K562 (cell line): ENCODE measurements around the gene RARG. TPM values are rescaled to one million over a fixed set of nuclear protein-coding genes. Genes with fewer than 3 reads are reported as not detected.
A peak's percentile ranks its signal among the peaks of the same experiment; 100 is the strongest.

ENCODE experiments used
- ELF4 ChIP-seq: fragments of 450-650 bp; formaldehyde crosslinking; IDR thresholded peaks from 2 replicates; pipeline ENCODE4 v1.4.0; 2022; ENCODE audit warnings: missing genetic modification characterization
- ETV5 ChIP-seq: sonication (generic); formaldehyde crosslinking; IDR thresholded peaks from 2 replicates; pipeline ENCODE4 v1.4.0; 2020; ENCODE audit warnings: low read depth, mild to moderate bottlenecking, missing genetic modification reagents
- GATA2 ChIP-seq: sonication (generic); formaldehyde crosslinking; IDR thresholded peaks from 2 replicates; pipeline ENCODE4 v1.4.0; 2020; ENCODE audit warnings: mild to moderate bottlenecking, missing genetic modification reagents
- HCFC1 ChIP-seq: IDR thresholded peaks from 2 replicates; pipeline ENCODE4 v1.6.1; 2012; ENCODE audit warnings: low read depth, low read length, improper control_type of control experiment
- HDAC1 ChIP-seq, 2 experiments: fragments of 450-650 bp; IDR thresholded peaks; 2 replicates each; pipeline ENCODE4 v1.6.1; 2016 to 2017; ENCODE audit warnings: inconsistent platforms in 1 of 2, mild to moderate bottlenecking in 1 of 2, moderate library complexity in 1 of 2
- HIVEP1 ChIP-seq: fragments of 250-450 bp; sonication (Bioruptor Pico); IDR thresholded peaks from 2 replicates; pipeline ENCODE4 v1.4.0; 2020; ENCODE audit warnings: mild to moderate bottlenecking
- HMGN3 ChIP-seq: IDR thresholded peaks from 2 replicates; pipeline ENCODE4 v1.6.1; 2011; ENCODE audit warnings: borderline replicate concordance, low read depth, mild to moderate bottlenecking, mixed read lengths, low read length; ENCODE audit not compliant: insufficient read length; ENCODE audit errors: extremely low read depth
- HOMEZ ChIP-seq: fragments of 250-450 bp; sonication (Bioruptor Pico); IDR thresholded peaks from 2 replicates; pipeline ENCODE4 v1.4.0; 2020; ENCODE audit warnings: mild to moderate bottlenecking, moderate library complexity
- OTX1 ChIP-seq: fragments of 450-650 bp; formaldehyde crosslinking; IDR thresholded peaks from 2 replicates; pipeline ENCODE4 v1.4.0; 2022; ENCODE audit warnings: mild to moderate bottlenecking
- REST ChIP-seq, 2 experiments: fragments of 450-650 bp; formaldehyde crosslinking in 1 of 2; IDR thresholded peaks; 2 replicates each; pipeline versions ENCODE4 v1.4.0 to v1.6.1; 2014 to 2020; ENCODE audit warnings: mild to moderate bottlenecking in 2 of 2, borderline replicate concordance in 1 of 2, low read depth in 1 of 2
- SRSF9 ChIP-seq: fragments of 200-400 bp; formaldehyde crosslinking; IDR thresholded peaks from 2 replicates; pipeline ENCODE4 v1.6.1; 2017; ENCODE audit warnings: low read depth, low read length, borderline replicate concordance
- TAF1 ChIP-seq: IDR thresholded peaks from 2 replicates; pipeline ENCODE4 v1.6.1; 2011; ENCODE audit warnings: mild to moderate bottlenecking, low read length, moderate library complexity; ENCODE audit not compliant: insufficient read depth, control insufficient read depth, severe bottlenecking; ENCODE audit errors: extremely low read depth
- TEAD1 ChIP-seq, 2 experiments: fragments of 450-650 bp in 1 of 2; sonication (generic) in 1 of 2; formaldehyde crosslinking; IDR thresholded peaks; 2 replicates each; pipeline versions ENCODE4 v1.4.0 to v1.8.0; 2020 to 2022; ENCODE audit warnings: mild to moderate bottlenecking in 2 of 2, missing genetic modification reagents in 1 of 2
- TOE1 ChIP-seq, 2 experiments: fragments of 450-650 bp in 1 of 2; sonication (generic) in 1 of 2; formaldehyde crosslinking in 1 of 2; IDR thresholded peaks; 2 replicates each; pipeline versions ENCODE4 v1.7.1 to v1.8.0; 2016 to 2022; ENCODE audit warnings: borderline replicate concordance in 2 of 2, mild to moderate bottlenecking in 2 of 2, antibody characterized with exemption in 1 of 2, inconsistent platforms in 1 of 2, low read depth in 1 of 2, missing genetic modification reagents in 1 of 2, moderate library complexity in 1 of 2
- ZNF561 ChIP-seq: fragments of 450-650 bp; formaldehyde crosslinking; conservative IDR thresholded peaks from 2 replicates; pipeline ENCODE4 v1.4.0; 2020; ENCODE audit warnings: mild to moderate bottlenecking, moderate library complexity
- polyA plus RNA-seq, 8 experiments: library from polyadenylated mRNA; depleted of rRNA in 4 of 8; stranded (reverse) in 5 of 8; unstranded in 3 of 8; fragments of >200 nt; fragmentation: Nextera tagmentation in 2 of 8; fragmentation: Illumina TruSeq in 1 of 8; extraction: Ambion mirVana in 2 of 8; extraction: Trizol in 1 of 8; gene quantifications; 2 replicates each; pipeline versions ENCODE4 v1.2.1 to v1.2.3, GENCODE V29; 2011 to 2014; ENCODE audit warnings: inconsistent platforms in 1 of 8, missing spikeins in 1 of 8
- total RNA-seq, 7 experiments: library from RNA; depleted of rRNA in 6 of 7; stranded (reverse); fragments of >200 nt in 6 of 7; fragmentation: Illumina TruSeq in 2 of 7; extraction: Trizol in 2 of 7; gene quantifications; 2 replicates each; pipeline versions ENCODE4 v1.2.1 to v1.2.3, GENCODE V29; 2011 to 2021; ENCODE audit warnings: low replicate concordance in 1 of 7

Gene RARG
- total and polyA plus RNA-seq, 9 of the 15 experiments (the other 6 are each of a cell fraction or from before 2014, with no cell fraction given) = 0.18 to 7.6 (median 3.8) TPM

DNA sequence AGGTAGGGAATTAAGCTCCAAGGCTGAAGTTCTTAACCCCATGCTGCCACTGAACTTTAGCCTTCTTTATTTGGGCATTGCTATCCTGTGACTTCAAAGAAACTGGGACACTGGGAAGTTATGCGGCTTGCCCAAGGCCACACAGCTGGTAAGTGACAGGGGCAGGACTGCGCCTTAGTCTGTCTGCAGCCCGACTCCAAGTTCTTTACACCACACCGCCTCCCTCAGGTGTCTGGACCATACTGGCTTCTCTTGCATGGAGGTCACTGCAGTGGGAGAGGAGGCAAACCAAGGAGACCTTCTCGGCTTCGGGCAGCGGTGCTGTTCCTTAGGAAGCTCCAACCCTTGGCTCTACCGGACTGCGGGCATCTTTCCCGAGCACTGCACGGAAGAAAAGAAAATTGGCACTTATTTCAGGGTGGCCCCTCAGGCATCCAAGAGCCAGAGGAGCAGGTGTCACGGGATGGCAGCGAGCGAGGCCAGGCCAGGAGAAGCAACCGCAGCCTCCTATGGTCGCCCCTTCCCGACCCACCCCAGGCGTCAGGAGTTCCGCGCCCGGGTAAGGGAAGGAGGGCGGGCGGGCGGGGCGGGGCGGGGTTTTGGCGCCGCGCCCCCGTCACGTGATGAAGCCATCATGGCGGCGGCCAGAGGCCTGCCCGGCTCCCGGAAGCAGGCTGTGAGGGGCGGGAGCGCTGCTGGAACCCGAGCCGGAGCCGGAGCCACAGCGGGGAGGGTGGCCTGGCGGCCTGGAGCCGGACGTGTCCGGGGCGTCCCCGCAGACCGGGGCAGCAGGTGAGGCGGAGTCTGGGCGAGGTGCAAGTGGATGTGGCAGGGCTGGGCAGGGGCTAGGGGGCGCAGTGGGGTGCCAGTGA, 19.7 kb upstream of the RARG start (continued):
- TF ChIP-seq SRSF9 = no peak
- peak; percentile 64 for TF ChIP-seq REST (IDR thresholded peaks at IDR 0.05; ENCODE audit: borderline replicate concordance)
- TF ChIP-seq REST (CRISPR knock-in tag; IDR thresholded peaks at IDR 0.05; ENCODE audit: low read depth) = no peak
- no peak for TF ChIP-seq GATA2 (CRISPR knock-in tag)
- 0 out of 4 replicates have a peak, but pooled peaks have one; percentile 4 to 61 for TF ChIP-seq TEAD1 (CRISPR knock-in tag; IDR thresholded peaks at IDR 0.05)
- TF ChIP-seq HMGN3 = peak; percentile 70
- peak; percentile 44 to 97; a peak in 3 of 4 replicates for TF ChIP-seq HDAC1 (IDR thresholded peaks at IDR 0.05)
- peak; percentile 61; the same call in 1 of the 2 replicates for TF ChIP-seq HIVEP1 (CRISPR knock-in tag)
- peak; percentile 94 for TF ChIP-seq TOE1 (IDR thresholded peaks at IDR 0.05; ENCODE audit: borderline replicate concordance)
- no peak for TF ChIP-seq TOE1 (CRISPR knock-in tag; IDR thresholded peaks at IDR 0.05; ENCODE audit: borderline replicate concordance, low read depth)
- peak; percentile 72 for TF ChIP-seq HCFC1
- 0 out of 2 replicates have a peak, but pooled peaks have one; percentile 59 for TF ChIP-seq OTX1 (CRISPR knock-in tag)
- TF ChIP-seq ZNF561 = no peak
- peak; percentile 68 for TF ChIP-seq TAF1
- TF ChIP-seq HOMEZ (CRISPR knock-in tag) = no peak
- no peak; the same call in 1 of the 2 replicates for TF ChIP-seq ELF4 (CRISPR knock-in tag)
- no peak for TF ChIP-seq ETV5 (CRISPR knock-in tag)
